GM13977 (cell line): Measurements from ENCODE around the gene ACSL4.
"Not testable (repeated sequence)": the region's sequence is repeated elsewhere in the genome, so short reads cannot be mapped to it uniquely, and the experiment has no call there.

Experiments
- DNase-seq: peaks from one replicate; pipeline ENCODE4 v3.0.0; 2012; ENCODE audit warnings: low spot score
- in situ Hi-C: fragments of 300-500 bp; cut with MboI; formaldehyde crosslinking; loops from one replicate; pipeline ENCODE4 v1.12.0; 2022; ENCODE audit warnings: low sequenced_read_pairs, low pct_unique_long_range_greater_than_20kb, mixed read lengths, inconsistent platforms; ENCODE audit not compliant: unreplicated experiment
- TF ChIP-seq, protein P1 (sequence below): IDR thresholded peaks from 2 replicates; pipeline ENCODE4 v1.5.1; 2012; ENCODE audit warnings: mild to moderate bottlenecking, control low read depth; ENCODE audit not compliant: insufficient read depth; ENCODE audit errors: extremely low read depth, missing control alignments

The ACSL4 gene

DNA sequence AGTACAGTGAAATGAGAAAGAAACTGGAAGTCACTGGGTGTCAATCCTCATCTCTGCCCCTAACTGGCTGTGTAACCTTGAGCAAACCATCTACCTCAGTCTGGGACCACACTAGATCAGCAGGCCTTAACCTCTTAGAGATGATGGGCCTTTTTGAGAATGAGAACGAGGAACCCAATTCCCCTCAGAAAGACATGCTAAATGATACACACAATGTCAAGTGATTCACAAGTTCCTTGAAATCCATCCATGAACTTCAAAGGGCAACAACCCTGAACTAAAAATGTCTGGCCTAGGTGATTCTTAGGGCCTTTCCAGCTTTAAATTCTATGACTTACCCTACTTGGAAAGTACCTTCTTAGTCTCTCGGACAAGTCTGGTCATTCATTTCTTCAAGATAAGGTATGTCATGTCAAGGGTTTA lies 47.4 kb downstream of the ACSL4 start:
- no peak for DNase-seq
- TF ChIP-seq, protein P1, sequence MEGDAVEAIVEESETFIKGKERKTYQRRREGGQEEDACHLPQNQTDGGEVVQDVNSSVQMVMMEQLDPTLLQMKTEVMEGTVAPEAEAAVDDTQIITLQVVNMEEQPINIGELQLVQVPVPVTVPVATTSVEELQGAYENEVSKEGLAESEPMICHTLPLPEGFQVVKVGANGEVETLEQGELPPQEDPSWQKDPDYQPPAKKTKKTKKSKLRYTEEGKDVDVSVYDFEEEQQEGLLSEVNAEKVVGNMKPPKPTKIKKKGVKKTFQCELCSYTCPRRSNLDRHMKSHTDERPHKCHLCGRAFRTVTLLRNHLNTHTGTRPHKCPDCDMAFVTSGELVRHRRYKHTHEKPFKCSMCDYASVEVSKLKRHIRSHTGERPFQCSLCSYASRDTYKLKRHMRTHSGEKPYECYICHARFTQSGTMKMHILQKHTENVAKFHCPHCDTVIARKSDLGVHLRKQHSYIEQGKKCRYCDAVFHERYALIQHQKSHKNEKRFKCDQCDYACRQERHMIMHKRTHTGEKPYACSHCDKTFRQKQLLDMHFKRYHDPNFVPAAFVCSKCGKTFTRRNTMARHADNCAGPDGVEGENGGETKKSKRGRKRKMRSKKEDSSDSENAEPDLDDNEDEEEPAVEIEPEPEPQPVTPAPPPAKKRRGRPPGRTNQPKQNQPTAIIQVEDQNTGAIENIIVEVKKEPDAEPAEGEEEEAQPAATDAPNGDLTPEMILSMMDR = no peak
- in situ Hi-C loops = no loop called here

DNA sequence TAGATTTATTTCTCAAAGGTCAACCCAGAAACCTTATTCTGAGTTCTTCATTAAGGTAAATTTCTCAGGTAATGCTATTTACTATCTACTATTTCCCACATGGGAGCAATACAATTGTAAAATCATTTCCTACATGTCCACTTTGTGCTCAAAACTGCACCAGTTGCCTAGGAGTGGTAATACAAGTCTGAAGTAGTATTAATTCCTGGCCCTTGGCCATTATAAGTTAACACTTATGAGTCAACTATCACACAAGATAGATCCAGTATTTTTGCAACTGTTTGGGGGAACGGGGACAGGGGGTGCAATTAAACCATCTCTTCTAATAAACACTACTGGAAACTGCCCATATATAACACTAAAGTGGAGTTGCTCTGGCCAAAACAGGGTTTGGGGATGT lies 48.9 kb downstream of the ACSL4 start:
- TF ChIP-seq, protein P1 = no peak
- in situ Hi-C loops = no loop called here
- DNase-seq = no peak

DNA sequence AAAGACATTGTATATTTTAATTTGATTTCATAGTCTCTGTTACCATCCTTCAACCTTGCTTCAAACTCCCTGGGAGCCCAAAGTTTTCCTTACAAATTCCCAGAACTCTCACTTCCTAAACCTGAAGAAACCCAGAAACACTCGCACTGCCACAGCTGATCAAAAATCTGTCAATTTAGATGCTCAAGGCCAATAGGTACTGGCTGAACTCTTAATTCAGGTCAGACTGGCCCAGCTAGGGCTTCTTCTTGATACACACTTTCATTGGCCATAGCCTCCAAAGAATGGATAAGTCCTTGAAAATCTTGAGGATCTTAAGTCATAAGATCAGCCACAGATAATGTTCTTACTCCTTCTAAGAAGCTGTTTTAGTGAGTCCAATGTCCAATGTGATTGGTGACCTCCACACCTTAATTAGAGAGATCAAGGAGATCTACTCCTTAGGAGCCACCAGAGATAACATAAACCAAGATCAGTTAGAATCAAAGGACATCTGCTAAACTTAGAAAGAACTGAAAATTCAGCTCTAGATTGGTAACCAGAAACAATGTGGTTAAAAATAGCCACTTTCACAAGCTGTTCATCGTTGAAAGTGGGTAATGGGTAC lies 51.5 kb downstream of the ACSL4 start:
- TF ChIP-seq, protein P1 = no peak

DNA sequence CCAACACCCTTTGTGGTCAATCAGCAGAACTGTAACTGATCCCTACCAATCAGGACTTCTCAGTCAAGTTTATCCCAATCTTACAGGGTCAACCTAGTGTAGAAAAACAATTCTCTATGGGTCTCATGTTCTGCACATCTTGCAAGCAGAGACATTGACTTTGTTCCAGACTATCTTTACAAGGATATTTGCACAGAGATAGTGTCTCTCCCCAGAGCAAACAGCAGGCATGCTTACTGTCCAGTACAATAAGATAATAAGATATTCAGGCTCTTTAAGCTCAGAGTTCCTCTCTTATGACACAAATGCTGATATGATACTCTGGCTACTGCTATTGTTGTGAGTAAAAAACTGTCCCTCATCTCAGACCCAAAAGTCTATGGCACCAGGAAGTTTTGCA lies 53.2 kb downstream of the ACSL4 start:
- TF ChIP-seq, protein P1 = no peak
- in situ Hi-C loops = no loop called here
- no peak for DNase-seq

More for the DNA sequence above, 51.5 kb downstream of the ACSL4 start:
- in situ Hi-C loops = no loop called here
- DNase-seq = no peak

DNA sequence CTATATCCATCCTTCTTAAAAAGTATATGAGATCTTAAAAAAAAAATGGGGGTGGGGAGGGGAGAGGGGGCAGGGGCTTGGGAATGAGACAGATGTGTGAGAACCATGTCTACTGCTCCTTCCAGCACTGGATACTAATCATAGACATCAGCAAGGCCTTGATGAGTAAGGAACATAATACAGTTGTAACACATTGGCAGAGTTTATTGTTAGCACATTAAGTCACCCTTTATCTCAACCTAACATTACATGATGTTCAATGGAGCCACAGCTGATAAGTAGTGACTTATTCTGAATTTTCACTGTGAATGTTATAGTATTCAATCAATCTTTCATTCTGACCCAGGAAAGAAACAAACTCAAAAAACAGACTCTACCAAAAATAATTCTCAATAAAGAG lies 60.8 kb downstream of the ACSL4 start:
- in situ Hi-C loops = no loop called here
- TF ChIP-seq, protein P1 = no peak
- DNase-seq = no peak

DNA sequence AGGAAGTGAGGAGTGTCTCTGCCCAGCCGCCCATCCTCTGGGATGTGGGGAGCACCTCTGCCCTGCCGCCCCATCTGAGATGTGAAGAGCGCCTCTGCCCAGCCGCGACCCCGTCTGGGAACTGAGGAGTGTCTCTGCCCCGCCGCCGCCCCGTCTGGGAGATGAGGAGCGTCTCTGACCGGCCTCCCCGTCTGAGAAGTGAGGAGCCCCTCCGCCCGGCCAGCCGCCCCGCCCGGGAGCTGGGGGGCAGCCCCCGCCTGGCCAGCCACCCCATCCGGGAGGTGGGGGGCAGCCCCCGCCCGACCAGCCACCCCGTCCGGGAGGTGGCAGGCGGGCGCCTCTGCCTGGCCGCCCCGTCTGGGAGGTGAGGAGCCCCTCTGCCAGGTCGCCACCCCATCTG lies 61.9 kb downstream of the ACSL4 start:
- DNase-seq, in situ Hi-C loops: not testable (repeated sequence)

DNA sequence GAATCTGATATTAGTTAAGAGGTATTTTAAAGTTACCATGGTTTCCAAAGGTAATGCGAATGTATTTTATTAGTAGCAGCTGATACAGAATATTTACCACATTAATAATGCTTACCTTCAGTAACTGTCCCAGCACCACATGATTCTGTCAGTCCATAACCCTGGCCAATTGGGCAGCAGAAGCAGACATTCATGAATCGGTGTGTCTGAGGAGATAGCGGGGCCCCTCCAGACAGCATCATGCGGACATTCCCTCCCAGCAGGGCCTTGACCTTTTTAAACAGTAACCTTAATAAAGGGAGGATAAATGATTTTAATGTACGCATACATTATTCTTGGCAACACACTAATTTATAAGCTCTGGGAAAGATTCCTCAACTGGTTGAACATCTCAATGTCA lies 65.1 kb downstream of the ACSL4 start:
- DNase-seq = no peak
- in situ Hi-C loops = no loop called here
- TF ChIP-seq, protein P1 = no peak
